ENCODE measurements around the gene ZNF724.

The ZNF724 gene

DNA sequence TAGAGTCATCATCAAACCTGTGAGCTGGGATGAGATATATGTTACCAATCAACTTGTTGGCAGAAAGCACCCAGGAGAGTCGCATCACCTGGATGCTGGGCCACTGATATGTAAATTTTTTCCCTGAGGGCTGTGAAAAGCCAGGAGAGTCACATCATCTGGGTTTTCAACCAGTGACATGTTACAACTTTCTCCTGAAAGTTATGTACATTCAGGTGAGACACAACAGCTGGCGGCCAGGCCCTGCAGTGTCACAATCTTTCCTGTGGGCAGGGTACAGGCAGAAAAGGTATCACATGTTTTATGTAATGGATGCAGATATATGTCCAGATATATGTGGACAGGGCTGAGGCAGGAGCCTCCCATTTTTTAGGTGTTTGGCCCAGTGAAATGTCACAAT lies 13.2 kb upstream of the ZNF724 start:
- POLR2A ChIA-PET = no interaction called here
- no peak for DNase-seq (ENCODE audit: low read depth, low spot score)
- CTCF ChIA-PET = no interaction called here
- no peak overlapping the region for H3K4me3 ChIP-seq (ENCODE audit: low read depth, low read length)
- TF ChIP-seq CTCF (IDR thresholded peaks at IDR 0.05; ENCODE audit: insufficient read depth, low read length, missing control alignments) = no peak

DNA sequence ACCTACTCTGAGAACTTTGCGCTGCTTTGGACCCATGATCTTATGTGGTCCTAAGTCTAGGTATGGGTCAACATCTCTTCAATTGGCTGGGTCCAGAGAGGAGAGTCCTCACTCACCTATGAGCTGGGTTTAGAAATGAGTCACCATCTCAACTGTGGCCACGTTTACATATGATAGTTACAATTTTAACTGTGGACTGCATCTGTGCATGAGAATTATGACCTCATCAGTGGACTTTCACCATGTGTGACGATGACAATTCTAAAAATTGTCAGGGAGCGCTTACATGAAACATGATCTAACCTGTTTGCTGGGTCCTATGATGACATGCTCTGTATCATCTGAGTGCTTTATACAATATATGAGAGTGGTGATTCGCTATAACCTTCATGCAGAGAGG lies 12.7 kb upstream of the ZNF724 start:
- POLR2A ChIA-PET = no interaction called here
- H3K4me3 ChIP-seq (ENCODE audit: low read depth, low read length) = no peak overlapping the region
- no peak for TF ChIP-seq CTCF (IDR thresholded peaks at IDR 0.05; ENCODE audit: insufficient read depth, low read length, missing control alignments)
- DNase-seq (ENCODE audit: low read depth, low spot score) = no peak
- CTCF ChIA-PET = no interaction called here

DNA sequence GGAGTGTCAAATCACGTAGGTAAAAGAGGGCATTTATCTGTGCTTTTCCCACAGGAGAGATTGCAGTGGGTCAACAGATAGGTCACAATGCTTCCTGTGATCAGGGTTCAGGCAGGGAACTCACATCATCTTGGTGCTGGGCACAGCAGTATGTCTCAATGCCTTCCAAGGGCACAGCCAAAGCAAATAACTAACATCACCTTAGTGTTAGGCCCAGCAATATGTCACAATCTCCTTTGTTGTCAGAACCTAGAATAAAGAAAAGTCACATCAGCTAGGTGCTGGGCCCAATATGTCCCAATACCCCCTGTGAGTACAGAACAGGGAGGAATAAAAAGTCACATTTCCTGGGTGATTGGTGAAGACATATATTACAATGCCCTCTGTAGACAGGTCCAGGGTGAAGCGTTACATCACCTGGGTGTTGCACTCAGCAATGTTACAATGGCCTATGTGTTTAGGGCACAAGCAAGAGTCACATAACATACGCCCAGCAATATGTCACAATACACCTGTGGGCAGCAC lies 11.4 kb upstream of the ZNF724 start:
- TF ChIP-seq CTCF (IDR thresholded peaks at IDR 0.05; ENCODE audit: insufficient read depth, low read length, missing control alignments) = no peak
- no peak overlapping the region for H3K4me3 ChIP-seq (ENCODE audit: low read depth, low read length)
- ChIA-PET POLR2A (no interaction called here), CTCF (no interaction called here)
- DNase-seq (ENCODE audit: low read depth, low spot score) = no peak

- POLR2A ChIA-PET = no interaction called here
- CTCF ChIA-PET = no interaction called here
- H3K4me3 ChIP-seq (ENCODE audit: low read depth, low read length) = no peak overlapping the region
- DNase-seq (ENCODE audit: low read depth, low spot score) = no peak
- no peak for TF ChIP-seq CTCF (IDR thresholded peaks at IDR 0.05; ENCODE audit: insufficient read depth, low read length, missing control alignments)
Observed at GRCh38 chr19:23260956-23261355, 10.8 kb upstream of the ZNF724 start.

- H3K4me3 ChIP-seq (ENCODE audit: low read depth, low read length) = no peak overlapping the region
- POLR2A ChIA-PET = no interaction called here
- no peak for TF ChIP-seq CTCF (IDR thresholded peaks at IDR 0.05; ENCODE audit: insufficient read depth, low read length, missing control alignments)
- DNase-seq (ENCODE audit: low read depth, low spot score) = no peak
- CTCF ChIA-PET = no interaction called here
Observed at GRCh38 chr19:23259961-23260360, 9.8 kb upstream of the ZNF724 start.

GRCh38 chr19:23255700-23256099 lies 5.5 kb upstream of the ZNF724 start:
- ChIA-PET CTCF (no interaction called here), POLR2A (no interaction called here)
- DNase-seq (ENCODE audit: low read depth, low spot score) = no peak
- no peak for TF ChIP-seq CTCF (IDR thresholded peaks at IDR 0.05; ENCODE audit: insufficient read depth, low read length, missing control alignments)
- H3K4me3 ChIP-seq (ENCODE audit: low read depth, low read length) = no peak overlapping the region

Data from AG04449 (cell line).